Liver (tissue), 9 donors: ENCODE results near the gene AURKB. TPM values are rescaled to one million over a fixed set of nuclear protein-coding genes. Genes with fewer than 3 reads are reported as not detected.

ENCODE experiments used
- DNase-seq: peaks from one replicate; pipeline ENCODE4 v3.0.0-alpha.2; 2017; ENCODE audit warnings: low spot score
- H3K27ac ChIP-seq, 2 donors: one replicate each; pipeline ENCODE4 v1.7.0; 2013; ENCODE audit warnings: inconsistent platforms in 2 of 2, low read length in 2 of 2, control low read depth in 1 of 2, low read depth in 1 of 2, mild to moderate bottlenecking in 1 of 2
- H3K27me3 ChIP-seq, 4 donors: one replicate each; pipeline versions ENCODE4 v1.6.1 to v1.7.0; 2013; ENCODE audit warnings: low read length in 3 of 4, inconsistent platforms in 1 of 4, mild to moderate bottlenecking in 1 of 4, moderate library complexity in 1 of 4; ENCODE audit not compliant: control insufficient read depth in 4 of 4, insufficient read depth in 4 of 4
- H3K36me3 ChIP-seq, 4 donors: one replicate each; pipeline versions ENCODE4 v1.6.1 to v1.7.0; 2013; ENCODE audit warnings: low read length in 3 of 4, mild to moderate bottlenecking in 3 of 4, low read depth in 1 of 4, moderate library complexity in 1 of 4; ENCODE audit not compliant: control insufficient read depth in 4 of 4, insufficient read depth in 3 of 4
- H3K4me1 ChIP-seq, 4 donors: one replicate each; pipeline versions ENCODE4 v1.6.1 to v1.7.0; 2013; ENCODE audit warnings: low read length in 3 of 4, mild to moderate bottlenecking in 3 of 4, moderate library complexity in 1 of 4; ENCODE audit not compliant: control insufficient read depth in 4 of 4, insufficient read depth in 4 of 4
- H3K4me3 ChIP-seq, 3 donors: one replicate each; pipeline versions ENCODE4 v1.6.1 to v1.7.0; 2013; ENCODE audit warnings: low read length in 3 of 3, control low read depth in 1 of 3, low read depth in 1 of 3, mild to moderate bottlenecking in 1 of 3
- H3K9ac ChIP-seq, 2 donors: one replicate each; pipeline ENCODE4 v1.7.0; 2013; ENCODE audit warnings: low read length in 2 of 2, mild to moderate bottlenecking in 2 of 2, moderate library complexity in 2 of 2, control low read depth in 1 of 2, low read depth in 1 of 2
- H3K9me3 ChIP-seq, 4 donors: one replicate each; pipeline versions ENCODE4 v1.6.1 to v1.7.0; 2013; ENCODE audit warnings: low read length in 3 of 4; ENCODE audit not compliant: control insufficient read depth in 4 of 4
- CTCF ChIP-seq: fragments of 150-350 bp; IDR thresholded peaks from 2 replicates; pipeline ENCODE4 v1.5.1; 2017; ENCODE audit warnings: improper control_type of control experiment, low read depth, low read length; ENCODE audit not compliant: missing input control
- EGR1 ChIP-seq, 2 donors: IDR thresholded peaks; 2 replicates each; pipeline ENCODE4 v1.6.1; 2016 to 2018; ENCODE audit warnings: antibody characterized with exemption in 2 of 2, low read depth in 2 of 2
- FOXA1 ChIP-seq: IDR thresholded peaks from 2 replicates; pipeline ENCODE4 v1.6.1; 2016; ENCODE audit warnings: antibody characterized with exemption
- FOXA2 ChIP-seq: IDR thresholded peaks from 2 replicates; pipeline ENCODE4 v1.6.1; 2016; ENCODE audit warnings: antibody characterized with exemption
- GABPA ChIP-seq, 2 donors: IDR thresholded peaks in 1 of 2; conservative IDR thresholded peaks in 1 of 2; 2 replicates each; pipeline ENCODE4 v1.6.1; 2016; ENCODE audit warnings: antibody characterized with exemption in 2 of 2, mild to moderate bottlenecking in 1 of 2, moderate library complexity in 1 of 2
- HNF4A ChIP-seq, 2 donors: conservative IDR thresholded peaks; 2 replicates each; pipeline ENCODE4 v1.6.1; 2016; ENCODE audit warnings: antibody characterized with exemption in 2 of 2, mild to moderate bottlenecking in 2 of 2
- HNF4G ChIP-seq: IDR thresholded peaks from 2 replicates; pipeline ENCODE4 v1.6.1; 2016; ENCODE audit warnings: antibody characterized with exemption
- JUND ChIP-seq, 2 donors: IDR thresholded peaks; 2 replicates each; pipeline ENCODE4 v1.6.1; 2016; ENCODE audit warnings: antibody characterized with exemption in 2 of 2
- NR2F2 ChIP-seq: IDR thresholded peaks from 2 replicates; pipeline ENCODE4 v1.6.1; 2016; ENCODE audit warnings: antibody characterized with exemption
- RAD21 ChIP-seq, 2 donors: IDR thresholded peaks; 2 replicates each; pipeline ENCODE4 v1.6.1; 2016; ENCODE audit warnings: antibody characterized with exemption in 2 of 2, mild to moderate bottlenecking in 2 of 2
- RXRA ChIP-seq, 2 donors: IDR thresholded peaks; 2 replicates each; pipeline ENCODE4 v1.6.1; 2017 to 2018; ENCODE audit warnings: antibody characterized with exemption in 2 of 2, mild to moderate bottlenecking in 1 of 2
- SP1 ChIP-seq: IDR thresholded peaks from 2 replicates; pipeline ENCODE4 v1.6.1; 2018; ENCODE audit warnings: antibody characterized with exemption, mild to moderate bottlenecking
- TAF1 ChIP-seq: conservative IDR thresholded peaks from 2 replicates; pipeline ENCODE4 v1.6.1; 2016; ENCODE audit warnings: antibody characterized with exemption, mild to moderate bottlenecking
- YY1 ChIP-seq: IDR thresholded peaks from 2 replicates; pipeline ENCODE4 v1.6.1; 2016; ENCODE audit warnings: antibody characterized with exemption, mild to moderate bottlenecking
- WGBS: extraction: QIAGEN DNeasy Blood & Tissue Kit; methylation state at CpG from one replicate; pipeline ENCODE4 v1.1.7; 2013; 5-methylcytosine and 5-hydroxymethylcytosine counted together
- polyA plus RNA-seq, 2 donors: library from polyadenylated mRNA; stranded (reverse) in 1 of 2; unstranded in 1 of 2; fragments of 200-250 nt in 1 of 2; fragments of >200 nt in 1 of 2; fragmentation: Nextera tagmentation in 1 of 2; extraction: Ambion mirVana in 1 of 2; gene quantifications; one replicate each; pipeline versions ENCODE4 v1.2.1 to v1.2.3, GENCODE V29; 2013 to 2015
- total RNA-seq, 2 donors: library from RNA; depleted of rRNA; stranded (reverse); fragments of >200 nt; gene quantifications; one replicate each; pipeline ENCODE4 v1.2.3, GENCODE V29; 2014
- TF ChIP-seq, protein P1 (sequence below): IDR thresholded peaks from 2 replicates; pipeline ENCODE4 v1.6.1; 2016; ENCODE audit warnings: antibody characterized with exemption, mild to moderate bottlenecking
- TF ChIP-seq, protein P2 (sequence below): IDR thresholded peaks from 2 replicates; pipeline ENCODE4 v1.6.1; 2016; ENCODE audit warnings: antibody characterized with exemption
- TF ChIP-seq, protein P3 (sequence below): IDR thresholded peaks from 2 replicates; pipeline ENCODE4 v1.6.1; 2016; ENCODE audit warnings: antibody characterized with exemption
- donor health status: healthy.
- donor health status: healthy.
- donor health status: healthy.
- donor health status: healthy.
- donor health status: healthy.

AURKB gene
- total and polyA plus RNA-seq, 4 donors = 0.42 to 25.9 (median 3.0) TPM

DNA sequence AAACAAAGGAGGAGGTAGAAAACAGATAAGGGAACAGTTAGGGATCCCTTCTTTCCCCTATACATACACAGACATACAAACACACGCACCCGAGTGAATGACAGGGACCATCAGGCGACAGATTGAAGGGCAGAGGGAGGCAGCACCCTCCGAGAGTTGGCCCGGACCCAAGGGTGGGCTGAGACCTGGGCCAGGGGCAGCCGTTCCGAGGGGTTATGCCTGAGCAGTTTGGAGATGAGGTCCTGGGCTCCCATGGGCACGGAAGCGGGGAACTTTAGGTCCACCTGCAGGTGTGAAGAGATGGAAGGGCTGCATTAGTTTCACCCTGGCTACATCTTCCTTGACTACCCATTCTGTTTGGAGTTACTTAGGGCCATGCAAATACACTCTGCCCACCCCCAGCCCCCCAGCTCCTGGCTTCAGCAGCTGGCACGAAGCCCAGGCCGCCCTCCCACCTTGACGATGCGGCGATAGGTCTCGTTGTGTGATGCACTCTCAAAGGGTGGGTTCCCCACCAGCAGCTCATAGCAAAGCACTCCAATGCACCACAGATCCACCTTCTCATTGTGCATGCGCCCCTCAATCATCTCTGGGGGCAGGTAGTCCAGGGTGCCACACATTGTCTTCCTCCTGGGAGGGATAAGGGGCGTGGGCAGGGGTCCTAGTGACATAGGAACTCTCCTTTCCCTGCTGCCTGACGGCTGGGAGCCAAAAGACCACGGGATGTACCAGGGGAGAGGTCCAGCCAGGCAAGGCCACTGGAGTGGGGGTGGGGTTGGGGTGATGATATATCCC is 5.4 kb downstream of the AURKB start:
- no peak overlapping the region for H3K9ac ChIP-seq
- no peaks in the 10 kb centered on the region for H3K9me3 ChIP-seq
- H3K4me3 ChIP-seq = no peak overlapping the region
- 91% methylated on average over 19 of the region's 19 CpGs for WGBS
- H3K36me3 ChIP-seq = no peaks in the 10 kb centered on the region
- no peaks in the 10 kb centered on the region for H3K27me3 ChIP-seq
- no peak for DNase-seq
- H3K4me1 ChIP-seq = peaks cover under 1 to 2% (median 1%) of the 10 kb centered on the region in 4 donors
- TF ChIP-seq, protein P1, sequence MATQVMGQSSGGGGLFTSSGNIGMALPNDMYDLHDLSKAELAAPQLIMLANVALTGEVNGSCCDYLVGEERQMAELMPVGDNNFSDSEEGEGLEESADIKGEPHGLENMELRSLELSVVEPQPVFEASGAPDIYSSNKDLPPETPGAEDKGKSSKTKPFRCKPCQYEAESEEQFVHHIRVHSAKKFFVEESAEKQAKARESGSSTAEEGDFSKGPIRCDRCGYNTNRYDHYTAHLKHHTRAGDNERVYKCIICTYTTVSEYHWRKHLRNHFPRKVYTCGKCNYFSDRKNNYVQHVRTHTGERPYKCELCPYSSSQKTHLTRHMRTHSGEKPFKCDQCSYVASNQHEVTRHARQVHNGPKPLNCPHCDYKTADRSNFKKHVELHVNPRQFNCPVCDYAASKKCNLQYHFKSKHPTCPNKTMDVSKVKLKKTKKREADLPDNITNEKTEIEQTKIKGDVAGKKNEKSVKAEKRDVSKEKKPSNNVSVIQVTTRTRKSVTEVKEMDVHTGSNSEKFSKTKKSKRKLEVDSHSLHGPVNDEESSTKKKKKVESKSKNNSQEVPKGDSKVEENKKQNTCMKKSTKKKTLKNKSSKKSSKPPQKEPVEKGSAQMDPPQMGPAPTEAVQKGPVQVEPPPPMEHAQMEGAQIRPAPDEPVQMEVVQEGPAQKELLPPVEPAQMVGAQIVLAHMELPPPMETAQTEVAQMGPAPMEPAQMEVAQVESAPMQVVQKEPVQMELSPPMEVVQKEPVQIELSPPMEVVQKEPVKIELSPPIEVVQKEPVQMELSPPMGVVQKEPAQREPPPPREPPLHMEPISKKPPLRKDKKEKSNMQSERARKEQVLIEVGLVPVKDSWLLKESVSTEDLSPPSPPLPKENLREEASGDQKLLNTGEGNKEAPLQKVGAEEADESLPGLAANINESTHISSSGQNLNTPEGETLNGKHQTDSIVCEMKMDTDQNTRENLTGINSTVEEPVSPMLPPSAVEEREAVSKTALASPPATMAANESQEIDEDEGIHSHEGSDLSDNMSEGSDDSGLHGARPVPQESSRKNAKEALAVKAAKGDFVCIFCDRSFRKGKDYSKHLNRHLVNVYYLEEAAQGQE = no peak
- TF ChIP-seq RAD21 (IDR thresholded peaks at IDR 0.05) = no peak
- TF ChIP-seq JUND (IDR thresholded peaks at IDR 0.05) = no peak
- no peak for TF ChIP-seq GABPA (IDR thresholded peaks at IDR 0.05 in 1 of 2, conservative IDR thresholded peaks at IDR 0.05 in 1 of 2)
- no peak for TF ChIP-seq SP1
- TF ChIP-seq CTCF = no peak
- no peak for TF ChIP-seq HNF4G
- TF ChIP-seq TAF1 = no peak
- TF ChIP-seq, protein P2, sequence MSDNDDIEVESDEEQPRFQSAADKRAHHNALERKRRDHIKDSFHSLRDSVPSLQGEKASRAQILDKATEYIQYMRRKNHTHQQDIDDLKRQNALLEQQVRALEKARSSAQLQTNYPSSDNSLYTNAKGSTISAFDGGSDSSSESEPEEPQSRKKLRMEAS = no peak
- no peak for TF ChIP-seq RXRA (IDR thresholded peaks at IDR 0.05)
- no peak for TF ChIP-seq FOXA2
- TF ChIP-seq NR2F2 = no peak
- TF ChIP-seq FOXA1 = no peak
- no peak for TF ChIP-seq EGR1 (IDR thresholded peaks at IDR 0.05; ENCODE audit: low read depth in 2 of 2)
- TF ChIP-seq, protein P3, sequence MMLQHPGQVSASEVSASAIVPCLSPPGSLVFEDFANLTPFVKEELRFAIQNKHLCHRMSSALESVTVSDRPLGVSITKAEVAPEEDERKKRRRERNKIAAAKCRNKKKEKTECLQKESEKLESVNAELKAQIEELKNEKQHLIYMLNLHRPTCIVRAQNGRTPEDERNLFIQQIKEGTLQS = no peak
- no peak for TF ChIP-seq HNF4A (conservative IDR thresholded peaks at IDR 0.05)
- TF ChIP-seq YY1 = no peak
- no peak overlapping the region for H3K27ac ChIP-seq
